SK-N-SH (cell line): ENCODE measurements around the gene NUMA1. TPM values are rescaled to one million over a fixed set of nuclear protein-coding genes. Genes with fewer than 3 reads are reported as not detected.
A peak's percentile ranks its signal among the peaks of the same experiment; 100 is the strongest.

Experiments
- CTCF ChIA-PET: fragments of 300-600, 350-600 bp; formaldehyde crosslinking; extraction: SDS; loops from one replicate; lab custom pipeline; 2021; lab: Yijun Ruan, JAX
- POLR2A ChIA-PET: fragments of 350-600 bp; sonication (Branson Sonifier 250); formaldehyde crosslinking; extraction: SDS; loops from one replicate; lab custom pipeline; 2020; ENCODE audit warnings: antibody characterized with exemption, inconsistent platforms; lab: Yijun Ruan, JAX
- DNase-seq: peaks from one replicate; pipeline ENCODE4 v3.0.0; 2012
- H2AFZ ChIP-seq: fragments of 200-600 bp; sonication (generic); 2 replicates; pipeline ENCODE4 v1.8.1; 2016; ENCODE audit warnings: antibody characterized with exemption, mild to moderate bottlenecking, low read depth
- H3F3A ChIP-seq: fragments of 200-600 bp; sonication (generic); replicated peaks from 2 replicates; pipeline ENCODE3; 2016; ENCODE audit warnings: antibody characterized with exemption, mild to moderate bottlenecking; ENCODE audit not compliant: insufficient read depth
- H3K27ac ChIP-seq, 2 experiments: fragments of 200-500 bp in 1 of 2; fragments of 200-600 bp in 1 of 2; sonication (Bioruptor generic) in 1 of 2; sonication (generic), shearing (Covaris generic) in 1 of 2; 2 replicates each; pipeline versions ENCODE4 v1.5.1 to v1.6.1; 2014 to 2016; ENCODE audit warnings: low read depth in 2 of 2, inconsistent platforms in 1 of 2, low read length in 1 of 2, mild to moderate bottlenecking in 1 of 2, mixed read lengths in 1 of 2
- H3K27me3 ChIP-seq: fragments of 200-600 bp; sonication (generic), shearing (Covaris generic); 2 replicates; pipeline ENCODE4 v1.6.1; 2016; ENCODE audit warnings: mixed run types; ENCODE audit not compliant: insufficient read depth
- H3K36me3 ChIP-seq, 2 experiments: fragments of 200-500 bp in 1 of 2; fragments of 200-600 bp in 1 of 2; sonication (Bioruptor generic) in 1 of 2; sonication (generic) in 1 of 2; replicated peaks in 1 of 2; 2 replicates each; pipeline versions ENCODE3 to v1.5.1; 2014 to 2016; ENCODE audit warnings: low read length in 1 of 2, mild to moderate bottlenecking in 1 of 2; ENCODE audit not compliant: insufficient read depth in 2 of 2, control insufficient read depth in 1 of 2
- H3K4me1 ChIP-seq, 2 experiments: fragments of 200-500 bp in 1 of 2; fragments of 200-600 bp in 1 of 2; sonication (Bioruptor generic) in 1 of 2; sonication (generic), shearing (Covaris generic) in 1 of 2; 2 replicates each; pipeline versions ENCODE4 v1.5.1 to v1.6.1; 2014 to 2016; ENCODE audit warnings: low read depth in 1 of 2, low read length in 1 of 2, mixed run types in 1 of 2; ENCODE audit not compliant: insufficient read depth in 2 of 2, control insufficient read depth in 1 of 2
- H3K4me2 ChIP-seq: fragments of 200-600 bp; sonication (generic), shearing (Covaris generic); 2 replicates; pipeline ENCODE4 v1.6.1; 2017; ENCODE audit warnings: mixed run types
- H3K4me3 ChIP-seq, 2 experiments: fragments of 200-500 bp in 1 of 2; fragments of 200-600 bp in 1 of 2; sonication (Bioruptor generic) in 1 of 2; sonication (generic), shearing (Covaris generic) in 1 of 2; 2 replicates each; pipeline versions ENCODE4 v1.5.1 to v1.8.1; 2014 to 2016; ENCODE audit warnings: low read depth in 2 of 2, inconsistent platforms in 1 of 2, low read length in 1 of 2, mild to moderate bottlenecking in 1 of 2, mixed read lengths in 1 of 2, moderate library complexity in 1 of 2
- H3K79me2 ChIP-seq: fragments of 200-600 bp; sonication (generic); 2 replicates; pipeline ENCODE4 v1.8.1; 2017; ENCODE audit warnings: mild to moderate bottlenecking; ENCODE audit not compliant: insufficient read depth
- H3K9ac ChIP-seq: fragments of 200-600 bp; sonication (generic); 2 replicates; pipeline ENCODE4 v1.6.1; 2017; ENCODE audit warnings: mixed run types
- H3K9me2 ChIP-seq: fragments of 200-600 bp; sonication (generic); 2 replicates; pipeline ENCODE4 v1.6.1; 2017; ENCODE audit warnings: mixed run types
- H3K9me3 ChIP-seq: fragments of 200-600 bp; sonication (generic); 2 replicates; pipeline ENCODE4 v1.6.1; 2017; ENCODE audit warnings: mixed run types, mild to moderate bottlenecking, moderate library complexity
- H4K20me1 ChIP-seq: fragments of 200-600 bp; sonication (generic); 2 replicates; pipeline ENCODE4 v1.6.1; 2017; ENCODE audit warnings: mild to moderate bottlenecking, mixed run types; ENCODE audit not compliant: insufficient read depth
- ELF1 ChIP-seq: IDR thresholded peaks from 2 replicates; pipeline ENCODE4 v1.4.0; 2012
- FOSL2 ChIP-seq: IDR thresholded peaks from 2 replicates; pipeline ENCODE4 v1.4.0; 2012; ENCODE audit warnings: low read depth, mild to moderate bottlenecking, moderate library complexity, borderline replicate concordance
- FOXM1 ChIP-seq: IDR thresholded peaks from 2 replicates; pipeline ENCODE4 v1.4.0; 2012; ENCODE audit warnings: low read depth, mild to moderate bottlenecking
- GATA2 ChIP-seq: sonication (generic); formaldehyde crosslinking; IDR thresholded peaks from 2 replicates; pipeline ENCODE4 v1.5.0; 2020; ENCODE audit warnings: mild to moderate bottlenecking, missing genetic modification reagents
- MEF2A ChIP-seq: IDR thresholded peaks from 2 replicates; pipeline ENCODE4 v1.4.0; 2012; ENCODE audit warnings: low read depth, borderline replicate concordance
- NFIC ChIP-seq: IDR thresholded peaks from 2 replicates; pipeline ENCODE4 v1.4.0; 2012; ENCODE audit warnings: borderline replicate concordance
- NRF1 ChIP-seq: IDR thresholded peaks from 2 replicates; pipeline ENCODE4 v1.6.1; 2012; ENCODE audit warnings: low read depth, mild to moderate bottlenecking, low read length
- POLR2AphosphoS5 ChIP-seq: IDR thresholded peaks from 2 replicates; pipeline ENCODE4 v1.6.1; 2012; ENCODE audit warnings: low read depth, low read length
- RAD21 ChIP-seq: IDR thresholded peaks from 2 replicates; pipeline ENCODE4 v1.6.1; 2012; ENCODE audit warnings: mild to moderate bottlenecking, low read length
- RFX5 ChIP-seq: IDR thresholded peaks from 2 replicates; pipeline ENCODE4 v1.6.1; 2012; ENCODE audit warnings: mild to moderate bottlenecking, improper control_type of control experiment, low read length
- RXRA ChIP-seq: IDR thresholded peaks from 2 replicates; pipeline ENCODE4 v1.4.0; 2012; ENCODE audit warnings: low read depth, mild to moderate bottlenecking, borderline replicate concordance
- SIN3A ChIP-seq: IDR thresholded peaks from 2 replicates; pipeline ENCODE4 v1.6.1; 2012; ENCODE audit warnings: low read depth, mild to moderate bottlenecking, low read length, moderate library complexity, borderline replicate concordance
- SMC3 ChIP-seq: IDR thresholded peaks from 2 replicates; pipeline ENCODE4 v1.6.1; 2012; ENCODE audit warnings: low read depth, low read length, improper control_type of control experiment
- TAF1 ChIP-seq: IDR thresholded peaks from 2 replicates; pipeline ENCODE4 v1.6.1; 2012; ENCODE audit warnings: low read depth, mild to moderate bottlenecking, low read length, moderate library complexity, borderline replicate concordance
- YY1 ChIP-seq: IDR thresholded peaks from 2 replicates; pipeline ENCODE4 v1.4.0; 2012; ENCODE audit warnings: low read depth, mild to moderate bottlenecking
- WGBS: methylation state at CpG from one replicate; pipeline ENCODE4 v1.1.6; 2017; ENCODE audit warnings: low lambda C conversion rate; 5-methylcytosine and 5-hydroxymethylcytosine counted together
- polyA plus RNA-seq, 3 experiments: library from polyadenylated mRNA; depleted of rRNA; stranded (reverse); fragments of >200 nt; gene quantifications; 2 replicates each; pipeline ENCODE4 v1.2.3, GENCODE V29; 2012
- TF ChIP-seq, protein P1 (sequence below): IDR thresholded peaks from 2 replicates; pipeline ENCODE4 v1.4.0; 2012; ENCODE audit warnings: low read depth, borderline replicate concordance
- TF ChIP-seq, protein P2 (sequence below): fragments of 200-600 bp; sonication (generic); IDR thresholded peaks from 2 replicates; pipeline ENCODE4 v1.6.1; 2017; ENCODE audit warnings: antibody characterized with exemption, mild to moderate bottlenecking, moderate library complexity
- TF ChIP-seq, protein P3 (sequence below): fragments of 150-350 bp; IDR thresholded peaks from 2 replicates; pipeline ENCODE4 v1.6.1; 2016; ENCODE audit warnings: mild to moderate bottlenecking, low read depth, low read length
- TF ChIP-seq, protein P4 (sequence below): IDR thresholded peaks from 2 replicates; pipeline ENCODE4 v1.6.1; 2012; ENCODE audit warnings: mild to moderate bottlenecking, low read depth, low read length, moderate library complexity

Gene NUMA1
- polyA plus RNA-seq, 1 of the 3 experiments (the other 2 are of a cell fraction), result 111 TPM

DNA sequence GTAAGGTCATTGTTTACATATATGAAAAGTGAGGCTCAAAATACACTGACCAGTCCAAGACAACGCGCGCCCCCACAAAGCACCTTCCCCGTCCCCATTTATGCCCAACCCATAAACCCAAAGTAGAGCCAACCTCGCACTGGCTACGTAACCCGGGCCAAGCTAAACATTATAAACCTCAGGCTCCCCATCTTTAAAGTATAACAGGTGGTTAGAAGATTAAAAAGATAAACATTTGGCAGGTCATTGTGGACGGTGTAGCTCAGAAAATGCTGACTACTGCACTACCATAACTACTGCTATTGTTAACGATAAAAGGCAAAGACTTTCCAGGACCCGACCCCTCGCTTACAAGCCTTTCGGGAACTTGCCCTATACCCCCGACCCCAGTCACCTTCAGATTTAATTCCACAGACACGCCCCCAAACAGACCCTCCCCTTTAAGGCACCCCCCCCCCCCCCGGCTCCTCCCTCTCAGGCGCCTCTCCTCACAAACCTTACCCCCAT is 470 bp downstream of the NUMA1 start (continued):
- no peak for TF ChIP-seq RXRA
- TF ChIP-seq GATA2, result no peak; the same call in 1 of the 2 replicates
- no peak for TF ChIP-seq RAD21
- TF ChIP-seq, protein P1, sequence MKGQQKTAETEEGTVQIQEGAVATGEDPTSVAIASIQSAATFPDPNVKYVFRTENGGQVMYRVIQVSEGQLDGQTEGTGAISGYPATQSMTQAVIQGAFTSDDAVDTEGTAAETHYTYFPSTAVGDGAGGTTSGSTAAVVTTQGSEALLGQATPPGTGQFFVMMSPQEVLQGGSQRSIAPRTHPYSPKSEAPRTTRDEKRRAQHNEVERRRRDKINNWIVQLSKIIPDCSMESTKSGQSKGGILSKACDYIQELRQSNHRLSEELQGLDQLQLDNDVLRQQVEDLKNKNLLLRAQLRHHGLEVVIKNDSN, result no peak
- TF ChIP-seq, protein P2, sequence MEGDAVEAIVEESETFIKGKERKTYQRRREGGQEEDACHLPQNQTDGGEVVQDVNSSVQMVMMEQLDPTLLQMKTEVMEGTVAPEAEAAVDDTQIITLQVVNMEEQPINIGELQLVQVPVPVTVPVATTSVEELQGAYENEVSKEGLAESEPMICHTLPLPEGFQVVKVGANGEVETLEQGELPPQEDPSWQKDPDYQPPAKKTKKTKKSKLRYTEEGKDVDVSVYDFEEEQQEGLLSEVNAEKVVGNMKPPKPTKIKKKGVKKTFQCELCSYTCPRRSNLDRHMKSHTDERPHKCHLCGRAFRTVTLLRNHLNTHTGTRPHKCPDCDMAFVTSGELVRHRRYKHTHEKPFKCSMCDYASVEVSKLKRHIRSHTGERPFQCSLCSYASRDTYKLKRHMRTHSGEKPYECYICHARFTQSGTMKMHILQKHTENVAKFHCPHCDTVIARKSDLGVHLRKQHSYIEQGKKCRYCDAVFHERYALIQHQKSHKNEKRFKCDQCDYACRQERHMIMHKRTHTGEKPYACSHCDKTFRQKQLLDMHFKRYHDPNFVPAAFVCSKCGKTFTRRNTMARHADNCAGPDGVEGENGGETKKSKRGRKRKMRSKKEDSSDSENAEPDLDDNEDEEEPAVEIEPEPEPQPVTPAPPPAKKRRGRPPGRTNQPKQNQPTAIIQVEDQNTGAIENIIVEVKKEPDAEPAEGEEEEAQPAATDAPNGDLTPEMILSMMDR, result no peak
- TF ChIP-seq FOSL2, result no peak
- no peak for TF ChIP-seq POLR2AphosphoS5
- TF ChIP-seq NRF1, result no peak

DNA sequence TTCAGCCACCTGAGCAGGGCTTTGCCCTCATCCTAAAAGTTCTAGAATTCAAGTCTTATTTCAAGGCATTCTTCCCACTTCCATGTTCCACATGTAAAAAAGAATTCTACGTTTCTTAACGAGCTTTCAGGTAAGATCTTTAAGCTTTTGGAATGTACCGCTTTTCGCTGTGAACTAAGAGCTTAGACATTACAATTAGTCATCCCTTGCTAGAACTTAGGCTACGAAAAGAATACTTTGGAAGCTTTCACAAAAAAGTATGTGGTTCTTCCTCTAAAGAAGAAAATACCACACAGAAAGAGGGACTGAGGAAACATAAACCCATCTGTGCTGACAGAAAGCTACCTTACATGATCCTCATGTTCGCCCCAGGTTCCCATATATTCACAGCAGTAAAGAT is 1.9 kb downstream of the NUMA1 start:
- Histone ChIP-seq H3K4me2 (peak overlapping the region; percentile 79), H3K27me3 (no peaks in the 10 kb centered on the region), H3K36me3 (peaks cover 0 to 4% of the 10 kb centered on the region in 2 experiments), H3K4me1 (peaks cover 5 to 8% of the 10 kb centered on the region in 2 experiments; a peak in 2 of 4 replicates), H3K79me2 (peaks cover 66% of the 10 kb centered on the region), H3K9me3 (no peaks in the 10 kb centered on the region), H3K9me2 (no peaks in the 10 kb centered on the region), H3K4me3 (peak overlapping the region; percentile 70 to 78; a peak in 2 of 4 replicates), H2AFZ (peak overlapping the region; percentile 37; the same call in 1 of the 2 replicates), H3K9ac (peak overlapping the region; percentile 78; the same call in 1 of the 2 replicates), H3F3A (peaks cover 1% of the 10 kb centered on the region), H3K27ac (peak overlapping the region; percentile 53 to 88; a peak in 3 of 4 replicates), H4K20me1 (no peaks in the 10 kb centered on the region)
- WGBS, result 80% methylated on average over 6 of the region's 6 CpGs
- CTCF ChIA-PET, result interaction anchor here (0.7 to 2.1 kb wide), 8 partner anchors 8 to 353 kb away, joined by 3 to 14 read pairs (median 4); no protein-coding TSS in a partner anchor
- TF ChIP-seq NFIC (no peak), NRF1 (no peak), RAD21 (no peak), SIN3A (no peak), RXRA (no peak), FOXM1 (no peak), POLR2AphosphoS5 (no peak), ELF1 (no peak), SMC3 (no peak), YY1 (no peak), RFX5 (no peak), MEF2A (no peak), TAF1 (no peak)
- TF ChIP-seq, protein P3, sequence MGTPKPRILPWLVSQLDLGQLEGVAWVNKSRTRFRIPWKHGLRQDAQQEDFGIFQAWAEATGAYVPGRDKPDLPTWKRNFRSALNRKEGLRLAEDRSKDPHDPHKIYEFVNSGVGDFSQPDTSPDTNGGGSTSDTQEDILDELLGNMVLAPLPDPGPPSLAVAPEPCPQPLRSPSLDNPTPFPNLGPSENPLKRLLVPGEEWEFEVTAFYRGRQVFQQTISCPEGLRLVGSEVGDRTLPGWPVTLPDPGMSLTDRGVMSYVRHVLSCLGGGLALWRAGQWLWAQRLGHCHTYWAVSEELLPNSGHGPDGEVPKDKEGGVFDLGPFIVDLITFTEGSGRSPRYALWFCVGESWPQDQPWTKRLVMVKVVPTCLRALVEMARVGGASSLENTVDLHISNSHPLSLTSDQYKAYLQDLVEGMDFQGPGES, result no peak
- TF ChIP-seq, protein P1, result no peak
- TF ChIP-seq, protein P4, sequence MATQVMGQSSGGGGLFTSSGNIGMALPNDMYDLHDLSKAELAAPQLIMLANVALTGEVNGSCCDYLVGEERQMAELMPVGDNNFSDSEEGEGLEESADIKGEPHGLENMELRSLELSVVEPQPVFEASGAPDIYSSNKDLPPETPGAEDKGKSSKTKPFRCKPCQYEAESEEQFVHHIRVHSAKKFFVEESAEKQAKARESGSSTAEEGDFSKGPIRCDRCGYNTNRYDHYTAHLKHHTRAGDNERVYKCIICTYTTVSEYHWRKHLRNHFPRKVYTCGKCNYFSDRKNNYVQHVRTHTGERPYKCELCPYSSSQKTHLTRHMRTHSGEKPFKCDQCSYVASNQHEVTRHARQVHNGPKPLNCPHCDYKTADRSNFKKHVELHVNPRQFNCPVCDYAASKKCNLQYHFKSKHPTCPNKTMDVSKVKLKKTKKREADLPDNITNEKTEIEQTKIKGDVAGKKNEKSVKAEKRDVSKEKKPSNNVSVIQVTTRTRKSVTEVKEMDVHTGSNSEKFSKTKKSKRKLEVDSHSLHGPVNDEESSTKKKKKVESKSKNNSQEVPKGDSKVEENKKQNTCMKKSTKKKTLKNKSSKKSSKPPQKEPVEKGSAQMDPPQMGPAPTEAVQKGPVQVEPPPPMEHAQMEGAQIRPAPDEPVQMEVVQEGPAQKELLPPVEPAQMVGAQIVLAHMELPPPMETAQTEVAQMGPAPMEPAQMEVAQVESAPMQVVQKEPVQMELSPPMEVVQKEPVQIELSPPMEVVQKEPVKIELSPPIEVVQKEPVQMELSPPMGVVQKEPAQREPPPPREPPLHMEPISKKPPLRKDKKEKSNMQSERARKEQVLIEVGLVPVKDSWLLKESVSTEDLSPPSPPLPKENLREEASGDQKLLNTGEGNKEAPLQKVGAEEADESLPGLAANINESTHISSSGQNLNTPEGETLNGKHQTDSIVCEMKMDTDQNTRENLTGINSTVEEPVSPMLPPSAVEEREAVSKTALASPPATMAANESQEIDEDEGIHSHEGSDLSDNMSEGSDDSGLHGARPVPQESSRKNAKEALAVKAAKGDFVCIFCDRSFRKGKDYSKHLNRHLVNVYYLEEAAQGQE, result no peak
- POLR2A ChIA-PET, result interaction anchor here (1.4 to 1.6 kb wide), 2 partner anchors 38 to 40 kb away, joined by 3 to 5 read pairs; no protein-coding TSS in a partner anchor
- no peak for DNase-seq
